GM12878 (cell line): ENCODE measurements around the gene SLTM. TPM values are rescaled to one million over a fixed set of nuclear protein-coding genes. Genes with fewer than 3 reads are reported as not detected.

Source experiments
- ATAC-seq: fragments of 200-7000 bp; cut with Tn5 transposase; 3 replicates; pipeline ENCODE4 v1.9.1; 2020; ENCODE audit warnings: mild to moderate bottlenecking, moderate library complexity
- BruUV-seq: library from RNA; stranded (reverse); fragments of 400-500 nt; replicated peaks from 2 replicates; lab custom pipeline; 2021; lab: Mats Ljungman, UMichigan
- CTCF ChIA-PET: fragments of 300-600 bp; sonication (Branson Sonifier 250); formaldehyde crosslinking; extraction: SDS; loops from one replicate; lab custom pipeline; 2021; ENCODE audit warnings: inconsistent platforms; lab: Yijun Ruan, JAX
- POLR2A ChIA-PET: fragments of 350-600 bp; formaldehyde crosslinking; extraction: SDS; loops from one replicate; lab custom pipeline; 2021; ENCODE audit warnings: inconsistent platforms; lab: Charles Lee
- RAD21 ChIA-PET: fragments of 300-600 bp; sonication (Branson Sonifier 250); formaldehyde crosslinking; loops from one replicate; lab custom pipeline; 2023; ENCODE audit warnings: antibody characterized with exemption; ENCODE audit not compliant: unreplicated experiment; lab: Charles Lee
- SMC1A ChIA-PET: fragments of 300-600 bp; sonication (Branson Sonifier 250); formaldehyde crosslinking; loops from one replicate; lab custom pipeline; 2023; ENCODE audit not compliant: unreplicated experiment, uncharacterized antibody; lab: Charles Lee
- DNase-seq: peaks from one replicate; pipeline ENCODE4 v3.0.0-alpha.2; 2011; ENCODE audit warnings: low read depth, low spot score
- FAIRE-seq: peaks from 3 replicates; lab custom pipeline; 2011; peaks lifted over from hg19 to GRCh38; lab: Jason Lieb, UNC
- H2AFZ ChIP-seq: 2 replicates; pipeline ENCODE4 v1.6.0; 2011; ENCODE audit warnings: low read depth, low read length, control low read depth; ENCODE audit not compliant: control insufficient read depth
- H3K27ac ChIP-seq: 2 replicates; pipeline ENCODE4 v1.5.1; 2011; ENCODE audit warnings: control low read depth; ENCODE audit not compliant: control insufficient read depth, insufficient read depth
- H3K27me3 ChIP-seq, 2 experiments: replicated peaks in 1 of 2; 2 replicates each; pipeline versions ENCODE4 v1.6.0 to v1.6.1; 2011; ENCODE audit warnings: low read length in 1 of 2; ENCODE audit not compliant: control insufficient read depth in 2 of 2, insufficient read depth in 2 of 2
- H3K36me3 ChIP-seq, 2 experiments: 2 replicates each; pipeline ENCODE4 v1.5.1; 2011; ENCODE audit warnings: low read length in 1 of 2; ENCODE audit not compliant: control insufficient read depth in 2 of 2, insufficient read depth in 2 of 2
- H3K4me1 ChIP-seq: 2 replicates; pipeline ENCODE4 v1.6.1; 2011; ENCODE audit warnings: mild to moderate bottlenecking, low read length, moderate library complexity, mixed read lengths; ENCODE audit not compliant: control insufficient read depth, insufficient read depth
- H3K4me2 ChIP-seq: 2 replicates; pipeline ENCODE4 v1.6.0; 2011; ENCODE audit warnings: control low read depth; ENCODE audit not compliant: control insufficient read depth, insufficient read depth
- H3K4me3 ChIP-seq: fragments of 200-600 bp; sonication (generic); 2 replicates; pipeline ENCODE4 v1.5.1; 2016
- H3K79me2 ChIP-seq: 2 replicates; pipeline ENCODE4 v1.6.0; 2011; ENCODE audit warnings: low read length; ENCODE audit not compliant: control insufficient read depth, insufficient read depth
- H3K9ac ChIP-seq: 2 replicates; pipeline ENCODE4 v1.8.0; 2011; ENCODE audit warnings: low read length, control low read depth, mixed read lengths; ENCODE audit not compliant: control insufficient read depth, insufficient read depth
- H3K9me3 ChIP-seq: replicated peaks from 3 replicates; pipeline ENCODE4 v1.5.1; 2011; ENCODE audit warnings: mild to moderate bottlenecking, low read length; ENCODE audit not compliant: control insufficient read depth, insufficient read depth
- H4K20me1 ChIP-seq: 2 replicates; pipeline ENCODE4 v1.6.0; 2011; ENCODE audit not compliant: control insufficient read depth, insufficient read depth
- FOXK2 ChIP-seq: fragments of 450-650 bp; IDR thresholded peaks from 2 replicates; pipeline ENCODE4 v1.6.1; 2017; ENCODE audit warnings: mild to moderate bottlenecking, moderate library complexity
- FOXM1 ChIP-seq: IDR thresholded peaks from 2 replicates; pipeline ENCODE4 v1.6.1; 2012; ENCODE audit warnings: low read depth, mild to moderate bottlenecking, inconsistent platforms, low read length, moderate library complexity
- HDGF ChIP-seq: fragments of 450-650 bp; IDR thresholded peaks from 2 replicates; pipeline ENCODE4 v1.6.1; 2016; ENCODE audit warnings: antibody characterized with exemption
- NFYB ChIP-seq: IDR thresholded peaks from 2 replicates; pipeline ENCODE4 v1.6.1; 2011; ENCODE audit warnings: low read depth, mild to moderate bottlenecking, low read length, improper control_type of control experiment, moderate library complexity; ENCODE audit not compliant: insufficient read depth
- POU2F2 ChIP-seq: IDR thresholded peaks from 3 replicates; pipeline ENCODE4 v1.6.1; 2011; ENCODE audit warnings: low read depth, mild to moderate bottlenecking, low read length, borderline replicate concordance
- RCOR1 ChIP-seq: conservative IDR thresholded peaks from 2 replicates; pipeline ENCODE4 v1.6.1; 2012; ENCODE audit warnings: low read depth, low read length, improper control_type of control experiment
- WGBS: methylation state at CpG from one replicate; pipeline ENCODE4 v1.1.6; 2016; ENCODE audit warnings: low lambda C conversion rate; ENCODE audit not compliant: insufficient replicate concordance, insufficient coverage; ENCODE audit errors: missing lambda C conversion rate; 5-methylcytosine and 5-hydroxymethylcytosine counted together
- in situ Hi-C: fragments of 300-500 bp; cut with MboI; formaldehyde crosslinking; loops from 9 replicates; pipeline ENCODE4 v1.14.3; 2018; ENCODE audit warnings: mixed read lengths
- intact Hi-C: fragments of 100-400 bp; cut with micrococcal nuclease; formaldehyde crosslinking; loops from one replicate; pipeline ENCODE4 v1.14.2; 2022; ENCODE audit not compliant: unreplicated experiment
- polyA plus RNA-seq, 11 experiments: library from polyadenylated mRNA; depleted of rRNA in 4 of 11; unstranded in 6 of 11; stranded (reverse) in 5 of 11; fragments of >200 nt; fragmentation: Nextera tagmentation in 4 of 11; fragmentation: Illumina TruSeq in 1 of 11; extraction: Ambion mirVana in 4 of 11; extraction: Trizol in 1 of 11; gene quantifications; 1 replicate in 1 of 11; 2 replicates in 10 of 11; pipeline versions ENCODE4 v1.2.1 to v1.2.3, GENCODE V29; 2011 to 2016; ENCODE audit warnings: inconsistent platforms in 2 of 11, missing spikeins in 2 of 11, low read depth in 1 of 11
- total RNA-seq, 4 experiments: library from RNA; depleted of rRNA in 3 of 4; stranded (reverse); fragments of >200 nt in 3 of 4; fragmentation: Illumina TruSeq in 1 of 4; extraction: Trizol in 1 of 4; gene quantifications; 2 replicates each; pipeline versions ENCODE4 v1.2.1 to v1.2.3, GENCODE V29; 2013 to 2021
- TF ChIP-seq, protein P1 (sequence below): fragments of 450-650 bp; IDR thresholded peaks from 2 replicates; pipeline ENCODE4 v1.6.1; 2017; ENCODE audit warnings: mild to moderate bottlenecking, moderate library complexity
- TF ChIP-seq, protein P2 (sequence below): fragments of 150-350 bp; IDR thresholded peaks from 2 replicates; pipeline ENCODE4 v1.6.1; 2016; ENCODE audit warnings: low read depth, low read length

Gene SLTM
- total and polyA plus RNA-seq, 10 of the 15 experiments (the other 5 are each of a cell fraction or from before 2014, with no cell fraction given), result 50.5 to 152 (median 90.9) TPM

DNA sequence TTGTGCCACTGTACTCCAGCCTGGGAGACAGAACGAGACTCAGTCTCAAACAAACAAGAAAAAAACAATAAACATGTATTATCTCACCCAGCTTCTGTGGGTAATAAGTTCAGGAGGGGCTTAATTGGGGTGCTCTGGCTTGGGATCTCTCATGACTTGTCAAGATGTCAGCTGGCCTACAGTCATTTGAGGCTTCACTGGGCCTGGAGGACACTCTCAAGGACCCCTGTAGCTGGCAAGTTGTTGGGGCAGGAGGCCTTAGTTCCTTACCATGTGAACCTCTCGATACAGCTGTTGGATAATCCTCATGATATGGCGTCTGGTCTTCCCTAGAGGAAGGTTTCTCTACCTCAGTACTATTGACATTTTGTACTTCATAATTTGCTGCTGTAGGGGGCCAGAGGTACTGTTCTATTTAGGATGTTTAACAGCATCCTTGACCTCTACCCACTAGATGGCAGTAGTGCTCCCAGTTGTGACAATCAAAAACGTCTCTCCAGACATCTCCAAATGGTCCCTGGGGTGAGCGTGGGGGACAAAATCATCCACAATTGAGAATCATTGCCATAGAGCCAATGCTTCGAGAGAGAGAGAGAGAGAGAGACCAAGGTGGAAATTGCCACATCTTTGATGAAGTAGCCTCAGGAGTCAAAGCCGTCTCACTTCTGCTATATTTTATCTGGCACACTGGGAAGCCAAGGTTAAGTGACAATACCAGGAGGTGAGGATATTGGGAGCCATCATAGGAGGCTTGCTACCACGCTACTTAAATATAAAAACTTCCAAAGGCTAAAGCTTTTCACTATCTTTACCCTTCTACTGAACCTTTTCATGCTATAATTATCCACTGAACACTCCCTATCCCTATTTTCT, 23.9 kb upstream of the SLTM start:
- ChIA-PET SMC1A (interaction anchor here (0.8 to 2.9 kb wide), 12 partner anchors 16 to 560 kb away, joined by 3 to 12 read pairs (median 4); no protein-coding TSS in a partner anchor), RAD21 (interaction anchor here (0.7 to 2.1 kb wide), 10 partner anchors 22 to 572 kb away, joined by 3 to 8 read pairs (median 4); no protein-coding TSS in a partner anchor), CTCF (interaction anchor here (0.6 to 7.7 kb wide), 32 partner anchors 10 to 735 kb away, joined by 3 to 51 read pairs (median 4); no protein-coding TSS in a partner anchor), POLR2A (no interaction called here)
- no peaks in the 10 kb centered on the region for H3K36me3 ChIP-seq
- FAIRE-seq (peak; percentile 86), ATAC-seq (peak; percentile 98), DNase-seq (no peak)
- no peaks in the 10 kb centered on the region for H3K27me3 ChIP-seq
- no peak overlapping the region for H3K4me3 ChIP-seq
- 25% methylated on average over 8 of the region's 8 CpGs for WGBS
- H4K20me1 ChIP-seq, result no peaks in the 10 kb centered on the region
- H3K4me2 ChIP-seq, result peak overlapping the region; percentile 50; the same call in 1 of the 2 replicates
- H2AFZ ChIP-seq, result peak overlapping the region; percentile 69
- in situ Hi-C loops (no loop called here), intact Hi-C loops (loop anchor here (2.0 to 10.0 kb wide), 2 partner anchors 535 to 733 kb away; no protein-coding TSS in a partner anchor)
- no peaks in the 10 kb centered on the region for H3K79me2 ChIP-seq
- BruUV-seq, result no TSS peak
- H3K4me1 ChIP-seq, result peaks cover 11% of the 10 kb centered on the region
- H3K9ac ChIP-seq, result no peak overlapping the region
- H3K9me3 ChIP-seq, result no peaks in the 10 kb centered on the region
- H3K27ac ChIP-seq, result no peak overlapping the region
- no peak for TF ChIP-seq RCOR1
- TF ChIP-seq NFYB, result no peak
- TF ChIP-seq FOXK2, result no peak
- TF ChIP-seq HDGF, result no peak
- 0 out of 2 replicates have a peak, but pooled peaks have one; percentile 24 for TF ChIP-seq FOXM1
- TF ChIP-seq, protein P1, sequence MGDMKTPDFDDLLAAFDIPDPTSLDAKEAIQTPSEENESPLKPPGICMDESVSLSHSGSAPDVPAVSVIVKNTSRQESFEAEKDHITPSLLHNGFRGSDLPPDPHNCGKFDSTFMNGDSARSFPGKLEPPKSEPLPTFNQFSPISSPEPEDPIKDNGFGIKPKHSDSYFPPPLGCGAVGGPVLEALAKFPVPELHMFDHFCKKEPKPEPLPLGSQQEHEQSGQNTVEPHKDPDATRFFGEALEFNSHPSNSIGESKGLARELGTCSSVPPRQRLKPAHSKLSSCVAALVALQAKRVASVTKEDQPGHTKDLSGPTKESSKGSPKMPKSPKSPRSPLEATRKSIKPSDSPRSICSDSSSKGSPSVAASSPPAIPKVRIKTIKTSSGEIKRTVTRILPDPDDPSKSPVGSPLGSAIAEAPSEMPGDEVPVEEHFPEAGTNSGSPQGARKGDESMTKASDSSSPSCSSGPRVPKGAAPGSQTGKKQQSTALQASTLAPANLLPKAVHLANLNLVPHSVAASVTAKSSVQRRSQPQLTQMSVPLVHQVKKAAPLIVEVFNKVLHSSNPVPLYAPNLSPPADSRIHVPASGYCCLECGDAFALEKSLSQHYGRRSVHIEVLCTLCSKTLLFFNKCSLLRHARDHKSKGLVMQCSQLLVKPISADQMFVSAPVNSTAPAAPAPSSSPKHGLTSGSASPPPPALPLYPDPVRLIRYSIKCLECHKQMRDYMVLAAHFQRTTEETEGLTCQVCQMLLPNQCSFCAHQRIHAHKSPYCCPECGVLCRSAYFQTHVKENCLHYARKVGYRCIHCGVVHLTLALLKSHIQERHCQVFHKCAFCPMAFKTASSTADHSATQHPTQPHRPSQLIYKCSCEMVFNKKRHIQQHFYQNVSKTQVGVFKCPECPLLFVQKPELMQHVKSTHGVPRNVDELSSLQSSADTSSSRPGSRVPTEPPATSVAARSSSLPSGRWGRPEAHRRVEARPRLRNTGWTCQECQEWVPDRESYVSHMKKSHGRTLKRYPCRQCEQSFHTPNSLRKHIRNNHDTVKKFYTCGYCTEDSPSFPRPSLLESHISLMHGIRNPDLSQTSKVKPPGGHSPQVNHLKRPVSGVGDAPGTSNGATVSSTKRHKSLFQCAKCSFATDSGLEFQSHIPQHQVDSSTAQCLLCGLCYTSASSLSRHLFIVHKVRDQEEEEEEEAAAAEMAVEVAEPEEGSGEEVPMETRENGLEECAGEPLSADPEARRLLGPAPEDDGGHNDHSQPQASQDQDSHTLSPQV, result no peak
- TF ChIP-seq POU2F2, result no peak
- TF ChIP-seq, protein P2, sequence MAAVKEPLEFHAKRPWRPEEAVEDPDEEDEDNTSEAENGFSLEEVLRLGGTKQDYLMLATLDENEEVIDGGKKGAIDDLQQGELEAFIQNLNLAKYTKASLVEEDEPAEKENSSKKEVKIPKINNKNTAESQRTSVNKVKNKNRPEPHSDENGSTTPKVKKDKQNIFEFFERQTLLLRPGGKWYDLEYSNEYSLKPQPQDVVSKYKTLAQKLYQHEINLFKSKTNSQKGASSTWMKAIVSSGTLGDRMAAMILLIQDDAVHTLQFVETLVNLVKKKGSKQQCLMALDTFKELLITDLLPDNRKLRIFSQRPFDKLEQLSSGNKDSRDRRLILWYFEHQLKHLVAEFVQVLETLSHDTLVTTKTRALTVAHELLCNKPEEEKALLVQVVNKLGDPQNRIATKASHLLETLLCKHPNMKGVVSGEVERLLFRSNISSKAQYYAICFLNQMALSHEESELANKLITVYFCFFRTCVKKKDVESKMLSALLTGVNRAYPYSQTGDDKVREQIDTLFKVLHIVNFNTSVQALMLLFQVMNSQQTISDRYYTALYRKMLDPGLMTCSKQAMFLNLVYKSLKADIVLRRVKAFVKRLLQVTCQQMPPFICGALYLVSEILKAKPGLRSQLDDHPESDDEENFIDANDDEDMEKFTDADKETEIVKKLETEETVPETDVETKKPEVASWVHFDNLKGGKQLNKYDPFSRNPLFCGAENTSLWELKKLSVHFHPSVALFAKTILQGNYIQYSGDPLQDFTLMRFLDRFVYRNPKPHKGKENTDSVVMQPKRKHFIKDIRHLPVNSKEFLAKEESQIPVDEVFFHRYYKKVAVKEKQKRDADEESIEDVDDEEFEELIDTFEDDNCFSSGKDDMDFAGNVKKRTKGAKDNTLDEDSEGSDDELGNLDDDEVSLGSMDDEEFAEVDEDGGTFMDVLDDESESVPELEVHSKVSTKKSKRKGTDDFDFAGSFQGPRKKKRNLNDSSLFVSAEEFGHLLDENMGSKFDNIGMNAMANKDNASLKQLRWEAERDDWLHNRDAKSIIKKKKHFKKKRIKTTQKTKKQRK, result no peak
